ENCODE data around the gene METTL17. TPM values are rescaled to one million over a fixed set of nuclear protein-coding genes. Genes with fewer than 3 reads are reported as not detected.

Gene METTL17
- total RNA-seq, 2 experiments from 2014 or later = 88.4 to 92.0 TPM

GRCh38 chr14:21016413-21017190 lies 26.8 kb downstream of the METTL17 start:
- Mint-ChIP-seq H3K36me3 (ENCODE audit: low read depth) (no peaks in the 10 kb centered on the region), H3K9me3 (no peaks in the 10 kb centered on the region), H3K27ac (no peak overlapping the region), H3K27me3 (peaks cover 10% of the 10 kb centered on the region), H3K4me3 (no peak overlapping the region), H3K4me1 (ENCODE audit: low read depth) (no peaks in the 10 kb centered on the region)
- ChIA-PET CTCF (interaction anchor here (1.0 to 15.2 kb wide), 9 partner anchors 9 to 91 kb away, joined by 3 to 267 read pairs (median 63); partner anchors contain the start of genes RNASE7, SLC39A2, TMEM253 and TPPP2), POLR2A (interaction anchor here (1.4 kb wide), 1 partner anchor 87 kb away, joined by 3 read pairs; no protein-coding TSS in a partner anchor)
- TF ChIP-seq CTCF (IDR thresholded peaks at IDR 0.05) = no peak
- DNase-seq (no peak), ATAC-seq (no peak)
- intact Hi-C loops (cut with micrococcal nuclease) = no loop called here

GRCh38 chr14:21017528-21018245 lies 27.9 kb downstream of the METTL17 start:
- ChIA-PET CTCF (interaction anchor here (0.7 to 15.2 kb wide), 9 partner anchors 8 to 89 kb away, joined by 3 to 267 read pairs (median 6); partner anchors contain the start of genes RNASE7, SLC39A2, TMEM253 and TPPP2), POLR2A (no interaction called here)
- intact Hi-C loops (cut with micrococcal nuclease) = no loop called here
- ATAC-seq = no peak
- H3K9me3 Mint-ChIP-seq = no peaks in the 10 kb centered on the region
- no peak overlapping the region for H3K27ac Mint-ChIP-seq
- no peak overlapping the region for H3K4me3 Mint-ChIP-seq
- H3K27me3 Mint-ChIP-seq = peaks cover 2% of the 10 kb centered on the region
- H3K4me1 Mint-ChIP-seq (ENCODE audit: low read depth) = peaks cover under 1% of the 10 kb centered on the region
- no peak for TF ChIP-seq CTCF (IDR thresholded peaks at IDR 0.05)
- H3K36me3 Mint-ChIP-seq (ENCODE audit: low read depth) = no peaks in the 10 kb centered on the region
- no peak for DNase-seq

- intact Hi-C loops (cut with micrococcal nuclease) = no loop called here
- DNase-seq (no peak), ATAC-seq (no peak)
- peaks cover 3% of the 10 kb centered on the region for H3K4me1 Mint-ChIP-seq (ENCODE audit: low read depth)
- ChIA-PET CTCF (interaction anchor here (0.7 to 15.2 kb wide), 9 partner anchors 8 to 118 kb away, joined by 3 to 267 read pairs (median 6); partner anchors contain the start of genes RNASE7, SLC39A2, TMEM253 and TPPP2), POLR2A (no interaction called here)
- TF ChIP-seq CTCF (IDR thresholded peaks at IDR 0.05) = no peak
- no peak overlapping the region for H3K27ac Mint-ChIP-seq
- no peaks in the 10 kb centered on the region for H3K9me3 Mint-ChIP-seq
- H3K4me3 Mint-ChIP-seq = no peak overlapping the region
- peaks cover 2% of the 10 kb centered on the region for H3K27me3 Mint-ChIP-seq
- H3K36me3 Mint-ChIP-seq (ENCODE audit: low read depth) = no peaks in the 10 kb centered on the region
Observed at GRCh38 chr14:21018286-21018685, 28.5 kb downstream of the METTL17 start.

- intact Hi-C loops (cut with micrococcal nuclease) = no loop called here
Observed at GRCh38 chr14:21018781-21019180, 29.0 kb downstream of the METTL17 start.

More at GRCh38 chr14:21018781-21019180, 29.0 kb downstream of the METTL17 start:
- H3K27me3 Mint-ChIP-seq = peaks cover 2% of the 10 kb centered on the region
- H3K4me1 Mint-ChIP-seq (ENCODE audit: low read depth) = peaks cover 3% of the 10 kb centered on the region
- ChIA-PET POLR2A (interaction anchor here (1.0 kb wide), 1 partner anchor 47 kb away, joined by 4 read pairs; no protein-coding TSS in a partner anchor), CTCF (interaction anchor here (0.7 to 15.2 kb wide), 10 partner anchors 9 to 118 kb away, joined by 3 to 267 read pairs (median 5); partner anchors contain the start of genes RNASE7, SLC39A2, TMEM253 and TPPP2)
- no peak overlapping the region for H3K27ac Mint-ChIP-seq
- H3K4me3 Mint-ChIP-seq = no peak overlapping the region
- DNase-seq = no peak
- H3K36me3 Mint-ChIP-seq (ENCODE audit: low read depth) = no peaks in the 10 kb centered on the region
- TF ChIP-seq CTCF (IDR thresholded peaks at IDR 0.05) = no peak
- ATAC-seq = no peak
- H3K9me3 Mint-ChIP-seq = no peaks in the 10 kb centered on the region
